Measurements from ENCODE around the gene STX17.

GRCh38 chr9:99998266-99998665, 91.8 kb downstream of the STX17 start:
- TF ChIP-seq CTCF (IDR thresholded peaks at IDR 0.05 in 2 of 3, conservative IDR thresholded peaks at IDR 0.05 in 1 of 3; ENCODE audit: control insufficient read depth in 2 of 3, extremely low read depth in 1 of 3, insufficient read depth in 1 of 3, low read depth in 3 of 3, low read length in 3 of 3) (no peak), EZH2 (IDR thresholded peaks at IDR 0.05; ENCODE audit: borderline replicate concordance, control insufficient read depth, low read depth, low read length) (no peak), RFX5 (IDR thresholded peaks at IDR 0.05; ENCODE audit: low read depth, low read length) (no peak), POLR2A (IDR thresholded peaks at IDR 0.05; ENCODE audit: low read depth, low read length) (no peak)
